ENCODE results near the gene MIGA2. TPM values are rescaled to one million over a fixed set of nuclear protein-coding genes. Genes with fewer than 3 reads are reported as not detected.

MIGA2 gene
- total RNA-seq, 4 donors from 2014 or later = 16.2 to 38.3 (median 24.6) TPM

GRCh38 chr9:129011170-129011569, 25.3 kb upstream of the MIGA2 start:
- ATAC-seq = no peak
- TF ChIP-seq POLR2AphosphoS5 (IDR thresholded peaks at IDR 0.05) (no peak), EP300 (IDR thresholded peaks at IDR 0.05) (no peak)
- peaks cover 0 to 92% of the 10 kb centered on the region in 2 donors for H3K36me3 ChIP-seq

GRCh38 chr9:129011761-129012181, 24.7 kb upstream of the MIGA2 start:
- WGBS, 2 donors (ENCODE audit: low coverage in 1 of 2) = 70% methylated on average over 2 of the region's 11 CpGs; no CpG with 5 or more reads in 1 of the 2 donors
- peaks cover 0 to 16% (median 7%) of the 10 kb centered on the region in 3 donors for H3K4me1 ChIP-seq

More at GRCh38 chr9:129011170-129011569, 25.3 kb upstream of the MIGA2 start:
- Histone ChIP-seq H3K4me3 (no peak overlapping the region), H3K27ac (no peak overlapping the region), H3K9me3 (no peaks in the 10 kb centered on the region), H3K27me3 (no peaks in the 10 kb centered on the region), H3K4me1 (peaks cover 0 to 21% (median 7%) of the 10 kb centered on the region in 3 donors)
- no CpG with 5 or more reads among the region's 19 CpGs for WGBS, 2 donors (ENCODE audit: low coverage in 1 of 2)

GRCh38 chr9:129012343-129012742, 24.1 kb upstream of the MIGA2 start:
- Histone ChIP-seq H3K9me3 (no peaks in the 10 kb centered on the region), H3K27me3 (no peaks in the 10 kb centered on the region), H3K36me3 (peaks cover 0 to 91% of the 10 kb centered on the region in 2 donors), H3K4me1 (peaks cover 0 to 10% (median 1%) of the 10 kb centered on the region in 3 donors), H3K27ac (no peak overlapping the region), H3K4me3 (no peak overlapping the region)
- no peak for ATAC-seq
- TF ChIP-seq CTCF (IDR thresholded peaks at IDR 0.05) = no peak
- no peak for TF ChIP-seq EP300 (IDR thresholded peaks at IDR 0.05)
- TF ChIP-seq POLR2AphosphoS5 (IDR thresholded peaks at IDR 0.05) = no peak
- TF ChIP-seq POLR2A (IDR thresholded peaks at IDR 0.05) = no peak
- WGBS, 2 donors (ENCODE audit: low coverage in 1 of 2) = 100% methylated on average over 1 of the region's 7 CpGs

More at GRCh38 chr9:129011761-129012181, 24.7 kb upstream of the MIGA2 start:
- Histone ChIP-seq H3K4me3 (no peak overlapping the region), H3K36me3 (peaks cover 0 to 87% of the 10 kb centered on the region in 2 donors), H3K27me3 (no peaks in the 10 kb centered on the region), H3K27ac (no peak overlapping the region), H3K9me3 (no peaks in the 10 kb centered on the region)
- no peak for ATAC-seq
- TF ChIP-seq POLR2A (IDR thresholded peaks at IDR 0.05) (no peak), POLR2AphosphoS5 (IDR thresholded peaks at IDR 0.05) (no peak), CTCF (IDR thresholded peaks at IDR 0.05) (no peak), EP300 (IDR thresholded peaks at IDR 0.05) (no peak)

GRCh38 chr9:129012893-129013448, 23.5 kb upstream of the MIGA2 start:
- Histone ChIP-seq H3K36me3 (peaks cover 0 to 91% of the 10 kb centered on the region in 2 donors), H3K4me1 (peaks cover 0 to 4% (median 0%) of the 10 kb centered on the region in 3 donors)
- TF ChIP-seq EP300 (IDR thresholded peaks at IDR 0.05) = no peak
- TF ChIP-seq CTCF (IDR thresholded peaks at IDR 0.05) = no peak
- TF ChIP-seq POLR2AphosphoS5 (IDR thresholded peaks at IDR 0.05) = no peak
- no peak for TF ChIP-seq POLR2A (IDR thresholded peaks at IDR 0.05)

GRCh38 chr9:129013674-129014073, 22.8 kb upstream of the MIGA2 start:
- Histone ChIP-seq H3K27me3 (no peaks in the 10 kb centered on the region), H3K36me3 (peaks cover 0 to 91% of the 10 kb centered on the region in 2 donors), H3K4me3 (no peak overlapping the region), H3K4me1 (no peaks in the 10 kb centered on the region), H3K27ac (no peak overlapping the region), H3K9me3 (no peaks in the 10 kb centered on the region)
- no peak for TF ChIP-seq POLR2AphosphoS5 (IDR thresholded peaks at IDR 0.05)
- no peak for TF ChIP-seq EP300 (IDR thresholded peaks at IDR 0.05)
- TF ChIP-seq CTCF (IDR thresholded peaks at IDR 0.05) = no peak
- TF ChIP-seq POLR2A (IDR thresholded peaks at IDR 0.05) = no peak
- no CpG with 5 or more reads among the region's 11 CpGs for WGBS, 2 donors (ENCODE audit: low coverage in 1 of 2)
- ATAC-seq = no peak

More at GRCh38 chr9:129012893-129013448, 23.5 kb upstream of the MIGA2 start:
- Histone ChIP-seq H3K4me3 (no peak overlapping the region), H3K27me3 (no peaks in the 10 kb centered on the region), H3K27ac (no peak overlapping the region), H3K9me3 (no peaks in the 10 kb centered on the region)
- no peak for ATAC-seq
- 88% methylated on average over 9 of the region's 16 CpGs; no CpG with 5 or more reads in 1 of the 2 donors for WGBS, 2 donors (ENCODE audit: low coverage in 1 of 2)
